GM19467 (cell line): ENCODE results near the gene COX5A.

Experiments
- ATAC-seq: cut with Tn5 transposase; IDR thresholded peaks from one replicate; pipeline ENCODE4 v1.9.1; 2021; ENCODE audit warnings: mild to moderate bottlenecking, moderate library complexity; ENCODE audit not compliant: unreplicated experiment

Gene COX5A

DNA sequence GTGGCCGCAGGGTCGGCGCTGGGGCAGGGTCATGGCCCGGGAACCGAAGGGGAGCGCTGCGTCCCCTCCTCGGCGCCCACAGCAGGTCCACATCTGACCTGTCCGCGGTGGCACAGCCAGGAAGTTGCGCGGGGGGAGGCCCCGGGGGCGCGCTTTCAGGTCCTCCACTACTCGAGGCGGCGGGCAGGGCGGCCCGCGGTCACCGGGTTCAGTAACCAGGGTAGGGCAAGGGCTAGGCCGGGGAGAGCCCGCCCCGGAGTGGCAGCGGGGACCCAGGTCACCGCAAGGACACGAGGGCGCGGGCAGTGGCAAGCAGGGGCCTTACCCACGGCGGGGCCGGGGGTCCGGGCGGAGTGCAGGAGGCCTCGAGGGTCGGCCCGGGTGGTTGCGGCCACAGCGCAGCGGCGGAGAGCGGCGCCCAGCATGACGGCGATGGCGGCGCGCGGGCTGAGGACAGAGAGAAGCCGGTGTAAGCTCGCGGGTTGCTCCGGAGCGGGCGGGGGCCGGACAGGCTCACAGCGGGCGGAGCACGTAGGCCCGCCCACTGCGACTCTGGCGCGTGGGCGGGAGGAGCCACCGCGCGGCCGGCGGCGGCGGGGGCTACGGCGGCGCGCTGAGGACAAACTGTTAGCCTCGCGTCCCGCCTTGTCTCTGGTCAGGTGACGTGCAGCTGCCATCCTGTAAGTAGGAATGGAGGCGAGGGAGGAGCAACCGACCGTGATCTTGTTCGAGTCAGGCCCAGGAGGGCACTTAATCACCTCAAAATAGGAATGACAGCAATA, at the start of gene COX5A:
Gene COX5A (minus strand): TSS at position 484 of the 782 bp plus-strand sequence. CDS start 59 bp downstream, at position 425.
- peak; percentile 87 for ATAC-seq

DNA sequence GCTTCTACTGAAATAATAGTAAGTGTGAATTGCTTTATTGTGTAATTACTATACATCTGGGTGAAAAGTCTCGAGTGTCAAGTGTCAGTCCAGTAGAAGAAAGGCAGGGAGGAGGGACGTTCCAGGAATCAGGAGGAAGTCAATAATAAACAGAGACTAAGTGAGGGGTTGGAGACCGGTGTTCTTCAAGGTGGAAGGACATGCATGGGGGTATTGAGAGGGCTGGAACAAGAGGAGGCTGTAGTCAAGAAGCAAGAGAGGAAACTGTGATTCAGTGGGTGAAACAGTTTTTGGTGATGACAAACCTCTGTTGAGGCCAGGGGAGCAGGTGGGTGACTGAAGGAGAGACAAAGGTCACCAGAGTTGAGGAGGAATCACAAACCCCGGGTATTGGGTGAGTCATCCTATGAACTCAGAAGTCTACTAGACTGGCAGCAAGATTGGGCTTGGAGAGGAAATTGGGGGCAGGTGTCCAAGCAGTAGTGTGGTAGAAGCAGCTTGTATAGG, 45.9 kb upstream of the COX5A start:
- peak; percentile 54 for ATAC-seq

DNA sequence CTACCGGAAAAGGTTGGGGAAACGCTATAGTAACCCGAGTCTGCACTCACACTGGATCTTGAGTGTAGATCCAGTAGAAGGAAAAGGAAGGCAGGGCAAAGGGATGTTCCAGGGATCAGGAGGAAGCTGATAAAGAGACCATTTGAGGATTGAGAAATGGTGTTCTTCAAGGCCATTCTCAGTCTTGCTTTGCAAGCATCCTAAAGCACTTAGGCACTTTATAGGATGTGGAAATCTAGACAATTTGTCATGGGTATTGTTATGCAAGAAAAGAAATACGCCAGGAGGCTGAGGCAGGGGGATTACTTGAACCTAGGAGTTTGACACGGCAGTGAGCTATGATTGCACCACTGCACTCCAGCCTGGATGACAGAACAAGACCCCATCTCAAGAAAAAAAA, 44.3 kb upstream of the COX5A start:
- no peak for ATAC-seq

DNA sequence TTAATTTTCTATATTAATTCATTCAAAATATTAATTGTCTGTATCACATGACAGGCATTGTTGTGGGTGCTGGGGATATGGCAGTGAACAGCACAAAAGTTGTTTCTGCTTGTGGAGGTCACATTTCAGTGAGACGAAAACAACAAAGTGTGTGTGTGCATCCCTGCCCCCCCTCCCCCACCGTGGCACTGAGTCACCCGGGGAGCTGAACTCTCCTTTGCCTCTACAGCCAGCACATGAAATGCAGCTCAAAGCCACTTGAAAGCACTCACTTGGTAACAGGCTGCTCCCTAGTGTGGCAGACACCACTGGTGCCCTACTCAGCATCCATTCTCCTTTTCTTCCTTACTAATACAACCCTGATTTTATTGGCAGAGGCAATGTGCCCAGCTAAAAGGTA, 40.6 kb upstream of the COX5A start:
- no peak for ATAC-seq

DNA sequence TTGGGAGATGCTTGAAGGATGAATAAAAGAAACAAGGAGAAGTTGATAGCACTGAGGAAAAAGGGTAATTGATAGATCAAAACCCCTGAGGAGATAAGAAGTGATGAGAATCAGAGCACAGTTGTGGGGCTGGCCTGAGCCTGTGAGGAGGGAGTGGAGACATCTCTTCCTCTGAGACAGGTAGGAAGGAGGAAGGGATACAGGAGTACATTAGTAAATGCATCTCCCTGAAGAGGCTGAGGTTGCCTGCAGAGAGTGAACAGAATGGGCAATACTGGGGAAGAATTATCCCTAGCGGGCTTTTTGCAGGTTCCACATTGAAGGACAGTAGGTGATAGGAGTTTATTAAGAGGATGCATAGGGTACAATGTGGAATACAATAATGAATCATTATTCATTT, 40.2 kb upstream of the COX5A start:
- ATAC-seq: no peak

DNA sequence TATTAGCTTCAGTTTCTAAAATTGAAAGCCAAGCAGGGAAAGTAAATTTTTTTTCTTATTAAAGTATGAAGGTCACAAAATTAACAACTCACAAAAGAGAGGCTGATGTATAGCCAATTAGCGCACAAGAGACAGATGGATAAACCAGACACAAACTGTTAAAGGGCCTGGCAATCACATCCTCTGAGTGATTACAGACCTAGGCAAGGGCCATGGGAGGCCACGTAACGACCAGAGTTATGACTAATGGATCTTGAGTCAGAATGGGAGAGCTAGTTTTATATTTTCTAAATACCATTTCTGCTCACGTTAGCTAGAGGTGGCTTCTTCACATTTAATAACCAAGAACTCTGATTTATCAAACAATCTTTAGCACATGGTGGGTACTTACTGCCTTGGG, 39.7 kb upstream of the COX5A start:
- no peak for ATAC-seq

DNA sequence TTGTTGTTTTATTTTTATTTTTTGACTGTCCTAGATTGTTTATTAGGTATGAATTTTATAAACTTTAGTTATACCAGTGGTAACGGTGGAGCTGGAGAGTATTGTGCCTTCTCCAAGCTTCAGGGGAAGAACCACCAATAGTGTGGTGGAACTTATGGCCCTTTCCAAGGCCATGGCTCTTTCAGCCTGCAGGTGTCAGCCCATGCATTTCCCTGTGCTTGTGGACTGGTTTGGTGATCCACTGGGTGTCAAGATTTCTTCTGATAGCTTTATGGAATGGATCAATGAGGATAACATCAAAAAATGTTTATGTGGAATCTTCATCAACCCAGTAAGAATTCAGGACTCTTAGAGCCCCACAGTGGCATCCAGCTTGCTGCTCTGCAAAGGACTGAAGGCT, 38.3 kb upstream of the COX5A start:
- ATAC-seq: no peak

DNA sequence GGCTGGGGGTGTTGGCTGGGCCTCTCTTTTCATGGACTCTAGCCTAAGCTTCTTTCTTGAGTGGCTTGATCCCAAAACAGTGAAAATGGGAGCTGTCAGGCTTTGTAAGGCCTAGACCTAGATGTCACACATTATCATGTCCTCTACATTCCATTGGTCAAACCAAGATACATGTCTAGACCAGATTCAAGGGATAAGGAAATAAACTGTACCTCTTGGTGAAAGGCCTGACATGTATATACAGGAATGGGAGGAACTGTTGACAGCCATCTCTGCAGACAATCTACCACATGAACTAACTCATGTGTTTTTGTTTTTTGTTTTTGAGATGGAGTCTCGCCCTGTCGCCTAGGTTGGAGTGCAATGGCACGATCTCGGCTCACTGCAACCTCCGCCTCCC, 29.8 kb upstream of the COX5A start:
- ATAC-seq: no peak

DNA sequence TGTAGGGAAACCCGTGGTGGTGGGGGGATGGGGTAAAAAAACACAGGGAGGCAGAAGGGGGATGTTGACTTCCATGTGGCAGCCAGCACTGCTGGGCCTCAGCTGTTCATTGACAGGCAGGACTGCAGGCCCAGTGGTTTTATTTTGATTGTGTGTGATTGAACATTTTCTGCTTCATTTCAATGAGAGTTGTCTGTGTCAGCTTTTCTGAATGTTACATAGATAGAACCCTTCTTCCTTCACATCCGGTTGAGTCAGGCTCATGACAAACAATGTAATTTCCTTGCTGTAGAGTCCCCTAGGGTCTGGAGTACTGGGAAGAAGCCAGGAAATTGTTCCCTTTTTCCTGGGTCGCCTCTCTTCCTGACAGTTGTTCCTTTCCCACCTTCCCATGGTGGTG, 26.9 kb upstream of the COX5A start:
- no peak for ATAC-seq

DNA sequence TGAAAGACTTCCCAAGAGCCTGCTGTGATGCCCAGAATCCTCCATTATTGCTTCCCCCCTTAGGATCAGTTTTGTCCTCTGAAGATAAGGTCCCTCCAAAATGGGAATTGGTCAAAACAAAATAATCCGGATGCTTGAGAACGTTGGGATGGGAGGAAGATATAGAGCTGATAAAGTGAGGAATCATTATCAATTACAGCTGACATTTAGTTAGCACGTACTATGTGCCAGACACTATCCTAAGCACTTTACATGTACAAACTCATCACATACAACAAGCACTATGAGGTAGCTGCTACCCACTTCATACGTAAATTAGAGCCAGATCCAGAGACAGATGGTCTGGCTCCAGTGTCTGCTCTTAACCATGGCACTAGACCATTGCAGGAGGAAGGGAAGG, 25.3 kb upstream of the COX5A start:
- ATAC-seq: no peak

DNA sequence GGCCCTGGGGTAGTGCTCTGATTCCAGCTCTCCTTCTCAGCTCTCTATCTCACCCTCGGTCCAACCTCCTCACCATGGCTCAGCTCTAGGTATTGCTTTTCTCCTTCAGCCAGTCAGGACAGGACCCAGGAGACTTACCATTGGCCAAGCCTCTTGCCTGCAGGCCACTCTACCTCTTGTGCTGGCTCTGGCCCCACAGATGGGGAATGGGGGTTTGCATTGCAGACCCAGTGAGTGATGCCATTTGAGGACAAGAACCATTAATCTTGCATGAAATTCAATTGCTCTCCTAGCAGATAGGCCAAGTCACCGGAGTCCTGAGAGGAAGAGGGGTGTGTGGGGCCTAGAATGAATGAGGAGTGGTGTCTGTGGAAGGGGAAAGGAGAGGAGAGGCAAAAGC, 24.8 kb upstream of the COX5A start:
- no peak for ATAC-seq

DNA sequence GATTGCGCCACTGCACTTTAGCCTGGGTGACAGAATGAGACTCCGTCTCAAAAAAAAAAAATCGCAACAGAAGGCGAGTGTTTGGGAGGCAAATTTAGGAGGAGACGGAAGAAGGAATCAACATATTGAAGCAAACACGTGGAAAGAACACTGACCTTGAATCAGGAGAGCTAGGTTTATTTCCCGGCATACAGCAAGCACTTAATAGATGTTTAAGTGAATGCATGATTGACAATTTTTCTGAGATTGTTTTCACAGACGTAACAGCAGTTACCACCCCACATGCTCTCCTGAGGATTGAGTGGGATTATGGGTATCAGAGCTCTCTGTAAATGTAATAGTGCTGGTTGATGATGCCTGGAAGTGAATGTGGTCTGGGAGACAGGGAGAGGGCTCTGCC, 24.3 kb upstream of the COX5A start:
- no peak for ATAC-seq

DNA sequence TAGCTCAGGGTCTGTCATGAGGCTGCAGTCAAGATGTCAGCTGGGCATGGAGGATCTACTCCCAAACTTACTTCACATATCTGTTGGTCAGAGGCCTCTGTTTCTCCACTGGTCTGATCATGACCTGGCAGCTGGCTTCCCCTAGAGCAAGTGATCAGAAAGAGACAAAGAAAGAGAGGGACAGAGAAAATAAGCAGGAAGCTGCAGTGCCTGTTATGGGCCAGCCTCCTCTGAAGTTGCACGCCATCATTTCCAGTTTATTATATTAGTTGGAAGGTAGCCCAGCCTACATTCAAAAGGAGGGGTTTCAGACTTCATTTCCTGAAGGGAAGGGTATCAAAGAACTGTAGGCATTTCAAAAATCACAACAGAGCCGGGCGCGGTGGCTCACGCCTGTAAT, 23.7 kb upstream of the COX5A start:
- ATAC-seq: no peak

DNA sequence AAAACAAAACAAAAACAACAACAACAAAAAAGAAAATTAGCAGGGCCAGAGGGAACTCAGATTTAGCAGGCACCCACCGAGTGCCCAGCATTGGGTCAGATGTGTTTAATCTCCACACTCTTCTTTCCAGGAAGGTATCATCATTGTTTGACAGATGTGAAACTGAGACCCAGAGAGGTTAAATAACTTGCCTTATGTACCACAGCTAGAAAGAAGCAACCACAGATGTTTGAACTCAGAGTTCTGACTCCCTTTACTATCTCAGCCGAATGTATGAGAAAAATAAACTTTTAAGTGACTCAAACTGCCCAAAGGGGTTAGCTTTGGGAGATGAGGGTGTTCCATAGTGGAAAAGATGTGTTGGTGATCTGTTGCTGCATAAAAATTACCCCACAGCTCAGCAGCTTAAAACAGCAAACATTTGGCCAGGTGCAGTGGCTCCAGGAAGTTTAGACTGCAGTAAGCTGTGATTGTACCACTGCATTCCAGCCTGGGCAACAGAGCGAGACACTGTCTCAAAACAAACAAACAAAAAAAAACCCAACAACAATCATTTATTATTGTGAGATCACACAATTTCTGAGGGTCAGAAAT, 23.2 kb upstream of the COX5A start:
- ATAC-seq: no peak

DNA sequence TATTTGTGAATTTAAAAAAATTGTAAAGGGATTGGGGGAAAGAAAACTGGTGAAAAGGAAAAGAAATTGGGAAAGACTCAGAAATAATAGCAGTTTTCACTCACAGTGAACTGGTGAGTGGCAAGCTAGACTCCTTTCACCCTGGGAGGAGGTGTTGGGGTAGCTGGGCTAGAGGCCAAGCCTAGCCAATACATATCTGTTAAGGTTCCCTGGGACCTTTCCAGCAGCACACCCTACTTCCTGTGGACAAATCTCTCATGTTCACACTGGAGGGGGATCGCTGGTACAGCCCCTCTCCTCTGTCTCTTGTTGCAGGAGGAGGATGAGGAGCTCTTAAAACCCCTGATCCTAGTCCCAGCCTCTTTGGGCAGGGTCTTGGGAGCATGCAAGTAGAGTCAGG, 22.4 kb upstream of the COX5A start:
- no peak for ATAC-seq

DNA sequence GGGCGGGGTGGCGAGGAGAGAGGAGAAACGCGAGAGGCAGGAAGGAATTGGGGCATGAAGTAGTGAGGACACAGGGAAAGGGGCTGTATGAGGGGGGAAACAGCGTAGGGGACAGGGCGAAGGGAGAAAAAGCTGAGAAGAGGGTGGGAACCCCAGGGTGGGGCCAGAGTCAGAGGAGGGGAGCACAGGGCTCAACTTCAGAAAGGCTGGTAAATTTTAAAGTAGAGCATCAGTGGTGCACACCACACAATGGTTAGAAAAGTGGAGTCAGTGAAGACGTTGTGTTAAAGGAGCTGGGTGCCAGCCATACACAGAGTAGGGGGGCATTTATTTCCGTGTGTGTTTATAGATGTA, 21.7 kb upstream of the COX5A start:
- no peak for ATAC-seq

DNA sequence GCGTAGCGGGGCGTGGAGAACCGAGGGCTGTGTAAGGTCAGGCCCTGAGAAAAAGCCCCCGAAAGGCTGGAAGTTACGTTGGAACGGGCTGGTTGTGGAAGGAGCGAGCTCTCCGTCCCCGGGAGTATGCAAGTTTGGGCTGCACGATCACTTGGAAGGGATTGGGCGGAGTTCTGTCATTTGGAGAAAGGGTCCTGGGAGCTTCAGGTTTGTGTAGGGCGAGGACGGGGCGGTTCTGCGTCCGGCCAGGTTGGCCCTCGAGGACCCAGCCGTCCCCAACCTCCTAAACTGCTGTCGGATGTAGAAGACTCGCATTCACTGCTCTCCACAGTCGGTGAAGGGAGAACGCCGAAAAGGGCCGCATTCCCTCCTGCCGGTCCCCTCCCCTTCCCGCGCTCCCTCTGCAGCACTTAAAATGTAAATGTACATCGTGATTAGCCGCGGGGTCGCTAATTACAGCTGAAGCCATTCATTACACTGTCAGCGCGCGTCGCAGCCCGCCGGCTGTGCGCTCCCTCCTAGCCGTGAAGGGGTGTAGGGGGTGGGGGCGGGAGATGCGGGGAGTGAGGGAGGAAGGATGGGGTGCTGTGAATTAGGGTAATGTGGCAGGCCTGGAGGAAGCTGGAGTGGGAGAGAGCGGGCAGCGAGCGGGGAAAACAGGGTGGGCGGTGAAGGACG, 21.2 kb upstream of the COX5A start:
- no peak for ATAC-seq

DNA sequence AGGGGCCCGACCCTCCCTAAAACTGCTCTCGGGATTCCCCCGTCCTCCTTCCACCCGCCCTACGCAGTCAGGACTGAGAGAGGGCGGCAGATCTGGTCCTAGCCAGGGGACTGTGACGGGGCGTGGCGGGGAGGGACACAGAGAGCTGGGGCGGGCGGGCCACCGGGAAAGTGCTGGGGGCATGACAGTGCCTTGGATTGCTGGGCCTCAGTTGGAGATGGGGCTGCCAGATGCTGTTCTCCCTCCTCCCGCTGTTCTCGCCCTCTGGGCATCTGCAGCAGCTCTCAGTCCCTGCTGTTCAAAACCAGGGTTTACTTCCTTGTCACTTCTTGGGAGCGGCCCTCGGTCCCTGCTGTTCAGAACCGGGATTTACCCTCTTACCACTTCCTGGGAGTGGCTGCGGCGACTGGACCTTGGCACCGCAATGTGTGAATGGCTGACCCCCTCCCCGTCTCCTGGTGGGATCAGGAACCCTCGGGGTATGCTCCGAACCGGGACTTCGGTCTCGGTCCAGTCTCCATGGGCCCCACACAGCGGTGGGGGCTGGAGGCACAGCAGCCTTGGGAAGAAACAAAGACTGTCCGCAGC, 20.5 kb upstream of the COX5A start:
- ATAC-seq: no peak

DNA sequence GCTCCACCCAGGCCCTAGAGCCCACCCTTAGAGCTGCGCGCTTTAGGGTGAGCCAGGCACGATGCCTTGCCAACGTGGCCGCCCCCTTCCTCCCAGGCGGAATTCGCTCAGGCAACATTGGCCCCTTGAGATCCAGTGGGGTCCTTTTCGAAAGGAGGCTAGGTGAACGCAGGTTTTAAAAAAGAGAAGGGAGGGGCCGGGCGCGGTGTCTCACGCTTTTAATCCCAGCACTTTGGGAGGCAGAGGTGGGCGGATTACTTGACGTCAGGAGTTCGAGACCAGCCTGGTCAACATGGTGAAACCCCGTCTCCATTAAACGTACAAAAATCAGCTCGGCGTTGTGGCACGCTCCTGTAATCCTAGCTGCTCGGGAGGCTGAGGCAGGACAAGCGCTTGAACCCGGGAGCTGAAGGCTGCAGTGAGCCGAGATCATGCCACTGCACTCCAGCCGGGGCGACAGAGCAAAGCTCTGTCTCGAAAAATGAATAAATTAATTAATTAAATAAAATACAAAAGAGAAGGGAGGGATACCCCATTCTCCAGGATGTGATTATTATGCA, 19.7 kb upstream of the COX5A start:
- ATAC-seq: no peak

DNA sequence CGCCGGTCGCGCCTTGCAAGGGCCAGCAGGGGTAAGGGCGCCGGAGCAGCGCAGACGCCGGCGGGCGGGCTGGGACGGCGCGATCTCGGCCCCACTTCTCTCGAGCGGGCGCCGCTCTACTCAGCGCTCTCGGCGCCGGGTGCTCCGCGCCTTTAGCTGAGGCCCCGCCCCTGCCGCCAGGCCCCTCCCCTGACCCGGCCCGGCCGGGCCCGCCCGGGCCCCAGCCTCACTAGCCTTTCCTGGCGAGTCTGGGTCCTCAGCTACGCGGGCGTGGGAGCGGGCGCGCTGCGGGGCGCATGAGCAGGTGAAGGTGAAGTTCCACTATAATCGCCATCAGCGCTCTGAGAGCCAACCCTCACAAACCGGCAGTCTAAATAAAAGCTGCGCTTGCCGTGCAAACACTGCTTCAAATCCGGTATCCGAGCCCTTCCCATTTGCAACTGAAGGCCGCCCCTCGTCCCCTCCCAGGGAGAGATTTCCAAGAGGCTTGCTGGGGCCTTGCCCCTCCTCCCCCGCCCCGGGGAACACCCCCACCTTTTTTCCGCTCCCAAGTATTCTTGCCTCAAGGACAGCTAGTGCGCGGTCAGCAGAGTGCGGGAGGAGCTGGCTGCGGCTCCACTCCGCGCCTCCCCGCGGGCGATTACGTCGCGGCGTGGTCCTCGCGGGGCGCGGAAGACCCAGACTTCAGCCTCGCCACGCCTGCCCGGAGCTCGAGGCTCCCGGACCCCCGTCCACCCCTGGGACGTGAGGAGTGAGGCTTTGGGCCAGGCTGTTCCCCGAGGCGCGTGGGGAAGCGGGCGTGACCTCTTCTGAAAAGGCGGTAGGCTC, 19.0 kb upstream of the COX5A start, which contains the start of gene RPP25:
Gene RPP25 (minus strand): TSS at position 125 of the 828 bp plus-strand sequence. CDS start 189 bp downstream, outside the sequence.
- ATAC-seq: peak; percentile 71
